Subcutaneous adipose tissue (tissue), 4 donors: ENCODE results near the gene PXK. TPM values are rescaled to one million over a fixed set of nuclear protein-coding genes. Genes with fewer than 3 reads are reported as not detected.

Experiments
- total RNA-seq, 4 donors: library from RNA; depleted of rRNA; stranded (reverse); fragments of >200 nt; gene quantifications; one replicate each; pipeline ENCODE4 v1.1.0, GENCODE V29; 2016
- TF ChIP-seq, protein P1 (sequence below): fragments of 450-650 bp; IDR thresholded peaks from one replicate; pipeline ENCODE4 v1.5.1; 2016; ENCODE audit warnings: low read depth, mild to moderate bottlenecking, control low read depth, antibody characterized with exemption, moderate library complexity

Gene PXK
- total RNA-seq, 4 donors from 2014 or later, result 27.1 to 53.6 (median 30.7) TPM

DNA sequence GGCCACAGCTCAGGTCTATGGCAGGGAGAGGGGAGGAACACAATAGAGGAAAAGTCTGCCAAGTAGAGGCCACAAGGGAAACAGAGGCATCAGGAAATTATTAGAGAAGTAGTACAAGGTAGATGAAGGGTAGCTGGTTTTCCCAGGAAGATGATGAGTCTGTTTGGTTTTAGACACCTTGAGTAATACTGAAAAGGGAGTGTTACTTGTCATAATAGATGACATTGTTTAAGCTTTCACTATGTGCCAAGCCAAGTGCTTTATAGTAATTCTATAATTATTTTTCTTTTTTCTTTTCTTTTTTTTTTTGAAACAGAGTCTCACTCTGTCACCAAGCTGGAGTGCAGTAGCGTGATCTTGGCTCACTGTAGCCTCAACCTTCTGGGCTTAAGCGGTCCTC lies 13.7 kb downstream of the PXK start:
- TF ChIP-seq, protein P1, sequence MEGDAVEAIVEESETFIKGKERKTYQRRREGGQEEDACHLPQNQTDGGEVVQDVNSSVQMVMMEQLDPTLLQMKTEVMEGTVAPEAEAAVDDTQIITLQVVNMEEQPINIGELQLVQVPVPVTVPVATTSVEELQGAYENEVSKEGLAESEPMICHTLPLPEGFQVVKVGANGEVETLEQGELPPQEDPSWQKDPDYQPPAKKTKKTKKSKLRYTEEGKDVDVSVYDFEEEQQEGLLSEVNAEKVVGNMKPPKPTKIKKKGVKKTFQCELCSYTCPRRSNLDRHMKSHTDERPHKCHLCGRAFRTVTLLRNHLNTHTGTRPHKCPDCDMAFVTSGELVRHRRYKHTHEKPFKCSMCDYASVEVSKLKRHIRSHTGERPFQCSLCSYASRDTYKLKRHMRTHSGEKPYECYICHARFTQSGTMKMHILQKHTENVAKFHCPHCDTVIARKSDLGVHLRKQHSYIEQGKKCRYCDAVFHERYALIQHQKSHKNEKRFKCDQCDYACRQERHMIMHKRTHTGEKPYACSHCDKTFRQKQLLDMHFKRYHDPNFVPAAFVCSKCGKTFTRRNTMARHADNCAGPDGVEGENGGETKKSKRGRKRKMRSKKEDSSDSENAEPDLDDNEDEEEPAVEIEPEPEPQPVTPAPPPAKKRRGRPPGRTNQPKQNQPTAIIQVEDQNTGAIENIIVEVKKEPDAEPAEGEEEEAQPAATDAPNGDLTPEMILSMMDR, result no peak

DNA sequence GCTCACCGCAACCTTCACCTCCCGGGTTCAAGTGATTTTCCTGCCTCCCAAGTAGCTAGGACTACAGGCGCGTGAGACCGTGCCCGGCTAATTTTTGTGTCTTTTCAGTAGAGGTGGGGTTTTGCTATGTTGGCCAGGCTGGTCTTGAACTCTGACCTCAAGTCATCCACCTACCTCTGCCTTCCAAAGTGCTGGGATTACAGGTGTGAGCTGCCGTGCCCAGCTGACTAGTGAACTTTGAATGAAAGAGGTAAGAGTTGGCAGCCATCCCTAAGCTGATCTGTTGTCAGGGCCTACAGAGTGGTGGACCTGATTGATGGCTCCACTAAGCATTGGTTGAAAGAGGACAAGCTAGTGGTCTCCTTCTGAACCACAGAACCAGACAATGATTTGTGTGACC lies 15.3 kb downstream of the PXK start:
- TF ChIP-seq, protein P1, result no peak

DNA sequence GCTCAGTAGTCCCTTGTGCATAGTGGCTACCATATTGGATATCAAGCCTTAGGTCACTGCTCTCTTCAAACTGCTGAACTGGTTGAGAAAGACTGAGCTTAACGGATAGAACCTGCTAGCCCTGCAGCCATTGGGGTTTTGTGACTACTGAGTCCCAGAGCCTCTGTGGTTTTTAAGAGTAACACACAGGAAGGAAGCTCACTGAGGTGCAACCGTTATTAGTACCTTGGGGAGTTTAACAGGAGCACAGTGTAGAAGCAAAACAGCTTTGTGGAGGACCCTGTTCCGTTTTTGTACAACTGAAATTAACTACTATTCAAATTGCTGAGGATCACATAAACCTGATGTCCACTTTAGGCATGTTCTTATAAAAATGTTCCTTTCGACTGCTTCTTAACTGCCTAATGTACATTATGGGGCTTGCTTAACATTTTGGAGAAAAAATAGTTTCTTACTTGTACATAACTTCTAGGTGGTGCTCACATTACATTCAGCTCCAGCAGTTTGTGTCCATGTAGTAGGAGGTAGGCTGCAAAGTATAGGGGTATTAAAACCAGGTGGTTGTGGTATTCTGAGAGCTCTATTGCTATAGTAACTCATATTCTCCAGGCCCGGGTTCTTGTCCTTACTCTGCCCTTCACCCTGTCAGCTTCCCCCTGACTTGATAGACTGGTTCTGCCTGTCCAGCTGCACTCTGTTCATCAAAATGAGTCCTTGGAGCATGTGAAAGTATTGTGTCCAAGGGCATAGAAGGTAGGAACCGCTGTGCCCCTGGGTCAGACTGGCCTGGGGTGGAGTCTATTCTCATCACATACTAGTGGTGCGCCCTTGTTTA lies 17.3 kb downstream of the PXK start:
- TF ChIP-seq, protein P1, result no peak

DNA sequence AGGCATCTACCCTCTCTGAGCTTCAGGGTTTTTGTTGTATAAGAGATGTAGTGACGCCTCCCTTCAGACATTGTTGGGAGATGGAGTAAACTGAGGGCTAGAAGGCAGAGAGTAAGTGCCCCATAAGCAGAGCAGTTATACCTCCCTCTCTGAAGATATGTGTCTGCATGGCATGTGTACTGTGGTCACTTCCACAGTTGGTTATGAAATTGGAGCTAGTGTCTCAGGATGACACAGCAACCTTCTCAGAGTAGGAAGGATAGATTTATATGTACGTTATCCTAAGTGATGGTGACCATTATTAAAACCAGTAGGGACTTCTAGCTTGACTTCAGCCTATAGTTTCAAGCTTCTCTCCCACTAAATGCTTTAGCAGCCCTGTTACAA lies 17.9 kb downstream of the PXK start:
- TF ChIP-seq, protein P1, result no peak

DNA sequence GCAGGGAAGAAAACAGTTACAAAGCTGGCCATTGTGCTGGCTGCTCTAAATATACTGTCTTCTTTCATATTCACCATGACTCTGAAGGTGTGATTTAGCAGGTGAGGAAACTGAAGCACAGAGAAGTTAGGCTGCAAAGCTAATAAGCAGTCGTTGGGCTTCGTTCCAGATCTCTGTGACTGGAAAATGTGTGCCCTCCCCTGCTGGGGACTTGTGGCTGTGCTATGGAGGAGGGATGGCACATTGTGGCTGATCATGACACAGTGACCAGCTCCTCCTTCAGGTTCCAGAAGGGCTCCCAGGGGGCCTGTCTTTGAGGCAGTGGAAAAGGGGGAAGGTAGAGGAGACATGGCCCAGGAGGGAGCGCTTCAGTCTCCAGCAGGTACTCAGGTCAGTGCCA lies 19.2 kb downstream of the PXK start:
- TF ChIP-seq, protein P1, result no peak

DNA sequence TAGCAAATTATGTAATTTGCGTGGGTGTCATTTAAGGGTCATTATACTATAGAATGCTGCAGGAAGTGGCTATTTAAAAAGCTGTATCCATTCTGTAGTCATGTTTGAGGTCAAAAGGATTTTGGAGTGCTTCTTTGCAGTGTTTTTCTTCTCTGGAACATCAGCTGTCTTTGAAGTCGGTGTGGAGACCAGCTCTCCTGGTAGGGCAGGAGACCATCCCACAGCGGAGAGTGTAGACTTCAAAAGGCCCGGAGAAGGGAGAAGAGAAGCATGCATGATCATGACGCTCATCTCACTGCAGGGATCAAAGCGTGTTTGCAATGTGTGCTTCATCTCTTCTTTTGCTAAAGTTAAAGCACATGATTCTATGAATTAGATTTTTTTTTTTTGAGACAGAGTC lies 19.9 kb downstream of the PXK start:
- TF ChIP-seq, protein P1, result no peak

DNA sequence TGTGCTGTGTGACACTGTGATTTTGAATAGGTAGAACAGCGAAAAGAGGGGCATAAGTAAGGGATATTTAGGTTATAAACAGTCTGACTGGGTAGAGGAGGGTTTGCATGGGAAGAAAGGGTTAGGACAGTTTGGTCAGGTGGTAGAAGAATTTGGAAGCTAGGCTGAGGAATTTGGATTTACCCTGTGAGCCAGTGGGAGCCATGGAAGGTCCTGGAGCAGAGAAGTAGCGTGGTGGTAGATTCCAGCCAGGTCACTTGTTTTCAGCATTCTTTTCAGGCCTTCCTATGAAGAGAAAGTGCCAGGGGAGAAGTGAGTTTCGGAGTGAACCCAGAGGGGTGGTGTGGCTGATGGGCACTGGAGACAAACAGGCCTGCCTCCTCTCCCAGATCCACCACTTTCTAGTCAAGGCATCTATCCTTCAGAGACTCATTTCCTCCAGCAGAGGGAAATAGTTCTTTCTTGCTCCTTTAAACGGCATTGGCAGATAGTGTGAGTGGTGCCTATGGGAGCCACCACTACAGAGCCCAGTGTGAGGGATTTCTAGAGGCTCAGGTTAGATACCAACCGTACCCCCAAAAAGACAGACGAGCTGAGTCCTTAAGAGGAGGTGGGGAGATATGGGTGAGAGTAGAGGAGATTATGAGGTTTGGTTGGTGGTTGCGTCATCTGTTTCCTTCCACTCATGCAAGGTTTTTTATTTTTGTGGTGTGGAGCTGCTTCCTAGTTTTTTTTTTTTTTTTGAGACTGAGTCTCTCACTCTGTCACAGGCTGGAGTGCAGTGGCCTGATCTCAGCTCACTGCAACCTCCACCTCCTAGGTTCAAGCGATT lies 21.2 kb downstream of the PXK start:
- TF ChIP-seq, protein P1, result no peak
